ENCODE measurements around the gene PCCA. TPM values are rescaled to one million over a fixed set of nuclear protein-coding genes. Genes with fewer than 3 reads are reported as not detected.

PCCA gene
- total and polyA plus RNA-seq, 2 of the 13 experiments (the other 11 are each of a cell fraction or from before 2014, with no cell fraction given): 15.0 to 32.2 TPM

GRCh38 chr13:100461309-100462030, 372.6 kb downstream of the PCCA start (continued):
- TF ChIP-seq YEATS2 (CRISPR knock-in tag; IDR thresholded peaks at IDR 0.05; ENCODE audit: borderline replicate concordance): no peak
- TF ChIP-seq ZNF281 (CRISPR knock-in tag; IDR thresholded peaks at IDR 0.05; ENCODE audit: borderline replicate concordance): no peak
- no peak for TF ChIP-seq PHB2 (IDR thresholded peaks at IDR 0.05; ENCODE audit: partially characterized antibody)
- no peak for TF ChIP-seq ZBTB38 (CRISPR knock-in tag; IDR thresholded peaks at IDR 0.05)

- Histone ChIP-seq H3K79me2 (ENCODE audit: insufficient read depth, low read length) (no peaks in the 10 kb centered on the region), H3K9ac (ENCODE audit: insufficient read depth, low read depth, low read length) (no peak overlapping the region), H3K4me3 (replicated peaks in 1 of 3; ENCODE audit: insufficient read depth in 1 of 3, low read depth in 2 of 3, low read length in 3 of 3) (no peak overlapping the region), H2AFZ (ENCODE audit: low read length) (no peak overlapping the region), H3K4me2 (ENCODE audit: low read depth, low read length) (no peak overlapping the region), H4K20me1 (ENCODE audit: insufficient read depth, low read length) (no peaks in the 10 kb centered on the region), H3K27me3 (ENCODE audit: control insufficient read depth in 1 of 2, insufficient read depth in 2 of 2, low read length in 2 of 2) (no peaks in the 10 kb centered on the region), H3K36me3 (replicated peaks in 1 of 2; ENCODE audit: control insufficient read depth in 1 of 2, insufficient read depth in 2 of 2, low read length in 2 of 2) (no peaks in the 10 kb centered on the region), H3K9me3 (ENCODE audit: low read length) (no peaks in the 10 kb centered on the region), H3K4me1 (ENCODE audit: insufficient read depth, low read length) (no peaks in the 10 kb centered on the region), H3K27ac (ENCODE audit: extremely low read length, insufficient read depth, low read length) (no peak overlapping the region)
- ChIA-PET POLR2A (no interaction called here), CTCF (ENCODE audit: low intra/inter-chr PET ratio, low total read pairs) (no interaction called here)
- no TSS peak for BruUV-seq (replicated peaks)
- intact Hi-C loops (cut with micrococcal nuclease; ENCODE audit: unreplicated experiment): no loop called here
- ATAC-seq: no peak
- WGBS (ENCODE audit: low lambda C conversion rate): 78% methylated on average over 4 of the region's 4 CpGs
- FAIRE-seq: no peak
- TF ChIP-seq TERF1 (CRISPR knock-in tag; IDR thresholded peaks at IDR 0.05) (no peak), ZNF816 (CRISPR knock-in tag; IDR thresholded peaks at IDR 0.05; ENCODE audit: borderline replicate concordance) (no peak), ZFP91 (CRISPR knock-in tag; IDR thresholded peaks at IDR 0.05; ENCODE audit: borderline replicate concordance) (no peak), ZNF382 (CRISPR knock-in tag; IDR thresholded peaks at IDR 0.05; ENCODE audit: borderline replicate concordance) (no peak), KDM4B (CRISPR knock-in tag; IDR thresholded peaks at IDR 0.05) (no peak), TP53 (CRISPR knock-in tag; conservative IDR thresholded peaks at IDR 0.05) (no peak), RELA (CRISPR knock-in tag; IDR thresholded peaks at IDR 0.05) (no peak)
- DNase-seq (ENCODE audit: low spot score): no peak
- in situ Hi-C loops (cut with HindIII; ENCODE audit: extremely low pct_ligation_motif_present, low pct_unique_long_range_greater_than_20kb): no loop called here
Observed at GRCh38 chr13:100464006-100464405, 375.1 kb downstream of the PCCA start.
